Heart left ventricle (tissue), 16 donors: ENCODE results near the gene C17orf78. TPM values are rescaled to one million over a fixed set of nuclear protein-coding genes. Genes with fewer than 3 reads are reported as not detected.

Experiments used
- ATAC-seq, 4 donors: fragments of 200-7000 bp; cut with Tn5 transposase; one replicate each; pipeline ENCODE4 v1.9.1; 2020 to 2022; ENCODE audit warnings: moderate library complexity in 4 of 4, mild to moderate bottlenecking in 3 of 4, moderate number of reproducible peaks in 1 of 4
- DNase-seq, 5 donors: peaks; one replicate each; pipeline ENCODE4 v3.0.0-alpha.2; 2020
- H3K27ac ChIP-seq, 12 donors: fragments of 200-600 bp; sonication (generic) in 4 of 12; one replicate each; pipeline versions ENCODE4 v1.5.0 to v1.8.0; 2016 to 2022; ENCODE audit warnings: mild to moderate bottlenecking in 2 of 12
- H3K27me3 ChIP-seq, 9 donors: fragments of 200-600 bp; sonication (generic) in 2 of 9; one replicate each; pipeline versions ENCODE4 v1.5.1 to v1.8.0; 2016 to 2022; ENCODE audit warnings: mild to moderate bottlenecking in 3 of 9
- H3K36me3 ChIP-seq, 9 donors: fragments of 200-600 bp; sonication (generic) in 2 of 9; one replicate each; pipeline versions ENCODE4 v1.5.0 to v1.8.0; 2018 to 2022; ENCODE audit warnings: mild to moderate bottlenecking in 2 of 9
- H3K4me1 ChIP-seq, 12 donors: fragments of 200-600 bp; sonication (generic) in 4 of 12; one replicate each; pipeline versions ENCODE4 v1.5.0 to v1.8.0; 2016 to 2022; ENCODE audit warnings: mild to moderate bottlenecking in 3 of 12
- H3K4me3 ChIP-seq, 12 donors: fragments of 200-600 bp; sonication (generic) in 4 of 12; one replicate each; pipeline versions ENCODE4 v1.5.0 to v1.8.0; 2017 to 2022; ENCODE audit warnings: mild to moderate bottlenecking in 9 of 12, moderate library complexity in 4 of 12
- H3K9me3 ChIP-seq, 12 donors: fragments of 200-600 bp; sonication (generic) in 4 of 12; one replicate each; pipeline versions ENCODE4 v1.5.0 to v1.8.0; 2016 to 2022; ENCODE audit warnings: mild to moderate bottlenecking in 1 of 12
- CTCF ChIP-seq, 12 donors: fragments of 200-600 bp; sonication (generic) in 4 of 12; IDR thresholded peaks; one replicate each; pipeline versions ENCODE4 v1.5.0 to v1.8.0; 2018 to 2022; ENCODE audit warnings: antibody characterized with exemption in 12 of 12, mild to moderate bottlenecking in 5 of 12
- POLR2A ChIP-seq, 2 donors: fragments of 450-650 bp; IDR thresholded peaks; one replicate each; pipeline ENCODE4 v1.6.1; 2017; ENCODE audit warnings: antibody characterized with exemption in 2 of 2, mild to moderate bottlenecking in 2 of 2, moderate library complexity in 2 of 2
- WGBS, 4 donors: extraction: QIAGEN DNeasy Blood & Tissue Kit in 2 of 4; methylation state at CpG; one replicate each; pipeline versions ENCODE4 v1.1.5 to v1.1.7; 2013 to 2018; 5-methylcytosine and 5-hydroxymethylcytosine counted together
- intact Hi-C, 10 donors: fragments of 100-400 bp; cut with DNase I; formaldehyde crosslinking; loops; one replicate each; pipeline versions ENCODE4 v1.11.1 to v1.14.2; 2022
- long read RNA-seq, 3 donors: library from polyadenylated mRNA; unstranded; transcript quantifications; one replicate each; pipeline ENCODE4 v2.0.0, GENCODE V29; 2020 to 2021
- polyA plus RNA-seq, 2 donors: library from polyadenylated mRNA; stranded (reverse); fragments of 200-250 nt; gene quantifications; one replicate each; pipeline ENCODE4 v1.2.3, GENCODE V29; 2013
- total RNA-seq, 9 donors: library from RNA; depleted of rRNA in 2 of 9; stranded (reverse); fragments of >200 nt in 2 of 9; fragmentation: NEBNext Ultra II Directional in 3 of 9; extraction: Animal tissue kit (Norgen Biotek cat#: 25700) in 3 of 9; gene quantifications; one replicate each; pipeline versions ENCODE4 v1.1.0 to v1.2.4, GENCODE V29; 2016 to 2023
- donor health status: ischemic (EF 13 %, LVEDD 7.1; RV severe dilation, severe dysfunction).
- donor health status: healthy with polysubstance abuse.
- donor health status: DM: no; HTN: yes; CAD: no.
- donor health status: DM: no; HTN: no; CAD: no.
- donor health status: ischemic (EF 25% LVEDD 6.9; RV normal size, moderate dysfunction).
- donor health status: ischemic (EF 25% LVEDD 5.7; RV mildly dilated, moderate dysfunction).
- donor health status: healthy.
- donor health status: DM: yes; HTN: yes; CAD: no.
- donor health status: ischemic (EF 35%, LVEDD 5.7; RV mildly dilated, moderate dysfunction).
- donor health status: nonischemic (EF 11% LVEDD 7.7; RV severe dilation, severe dysfunction).
- donor health status: DM: yes; HTN: yes; CAD: no.
- donor health status: PGD.
- donor health status: ischemic (EF 29% LVEDD 5.4; RV normal size, mild dysfunction).
- donor health status: nonischemic (EF 23%, LVEDD 6.1; RV moderate dilation, normal function).

The C17orf78 gene
- total RNA-seq (not detected), polyA plus RNA-seq (not detected)
- long read RNA-seq, donor 1, result 0 reads
- long read RNA-seq, donor 2, result 0 reads
- long read RNA-seq, donor 3, result 0 reads

DNA sequence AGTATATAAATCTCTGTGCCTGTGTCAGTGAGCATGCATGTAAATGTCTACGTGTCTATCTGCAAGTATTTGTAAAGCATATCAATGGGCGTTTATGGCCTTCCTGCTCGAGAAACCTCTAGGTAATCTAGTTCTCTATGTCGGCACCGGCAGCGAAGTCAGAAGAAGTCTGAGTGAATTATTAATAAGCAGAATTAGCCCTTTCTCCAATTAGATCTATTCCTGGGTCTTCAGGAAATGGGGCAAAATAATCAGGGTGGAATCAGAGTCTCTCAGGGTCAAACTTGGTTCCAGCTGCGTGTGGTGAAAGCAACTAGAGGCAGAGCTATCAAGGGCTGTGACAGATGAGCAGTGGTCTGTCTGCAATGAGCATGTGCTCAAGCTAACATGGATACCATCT lies at the start of gene C17orf78:
Gene C17orf78, plus strand, starts transcription at position 280 of the 400 bp plus-strand sequence. Its CDS starts 108 bp downstream, at position 388.
- Histone ChIP-seq H3K27ac (no peak within 1 kb of the TSS), H3K4me3 (no peak within 1 kb of the TSS), H3K36me3 (no peaks in the 10 kb centered on the region), H3K27me3 (no peaks in the 10 kb centered on the region), H3K9me3 (no peaks in the 10 kb centered on the region), H3K4me1 (peaks cover 0 to 3% (median 0%) of the 10 kb centered on the region in 12 donors)
- WGBS, 4 donors, result 92 to 93% (median 93%) methylated on average over 7 of the region's 7 CpGs
- DNase-seq (no peak), ATAC-seq (no peak)
- TF ChIP-seq POLR2A (IDR thresholded peaks at IDR 0.05) (no peak), CTCF (IDR thresholded peaks at IDR 0.05) (no peak)
- intact Hi-C loops, result loop anchor here in 3 of 10 donors (10.0 kb wide), 1 partner anchor 751 kb away; no protein-coding TSS in a partner anchor

DNA sequence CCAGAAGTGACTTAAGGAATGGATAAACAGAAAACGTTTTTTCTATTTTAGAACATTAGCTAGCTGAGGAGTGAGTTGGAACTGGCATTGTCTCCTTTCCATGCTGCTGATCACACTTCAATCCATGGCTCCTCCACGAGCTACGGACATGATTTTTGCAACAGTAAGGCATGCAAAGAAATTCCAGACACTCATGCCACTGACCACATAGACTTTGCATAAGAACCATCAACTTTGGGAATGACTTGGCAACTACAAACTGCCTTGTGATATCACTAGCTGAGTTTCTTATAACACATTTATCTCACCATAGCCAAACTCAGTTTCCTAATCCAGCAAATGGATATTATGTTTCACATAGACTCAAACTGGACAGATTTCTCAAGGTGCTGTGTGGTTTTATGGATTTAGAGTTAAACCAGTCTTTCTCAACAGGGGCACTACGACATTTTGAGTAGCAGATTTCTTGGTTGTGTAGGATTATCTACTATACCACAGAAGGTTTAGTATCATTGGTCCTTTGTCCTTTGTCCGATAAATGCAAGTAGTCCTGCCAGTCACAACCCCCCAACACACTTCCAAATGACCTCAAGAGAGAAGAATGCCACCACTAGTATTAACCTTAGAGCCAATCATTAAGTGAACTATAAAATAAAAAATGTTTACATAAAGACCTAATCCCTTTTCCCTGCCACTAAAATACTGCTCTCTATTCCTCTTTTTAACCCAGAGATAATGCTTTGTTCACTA lies 48.3 kb upstream of the C17orf78 start:
- TF ChIP-seq CTCF (IDR thresholded peaks at IDR 0.05) (no peak), POLR2A (IDR thresholded peaks at IDR 0.05) (no peak)
- Histone ChIP-seq H3K4me3 (no peak overlapping the region), H3K27ac (no peak overlapping the region), H3K27me3 (no peaks in the 10 kb centered on the region), H3K36me3 (peaks cover 0 to 33% (median 19%) of the 10 kb centered on the region in 9 donors), H3K9me3 (no peaks in the 10 kb centered on the region), H3K4me1 (no peaks in the 10 kb centered on the region)
- DNase-seq (no peak), ATAC-seq (no peak)
- intact Hi-C loops, result no loop called here
- 79 to 84% (median 81%) methylated on average over 5 of the region's 5 CpGs for WGBS, 4 donors

DNA sequence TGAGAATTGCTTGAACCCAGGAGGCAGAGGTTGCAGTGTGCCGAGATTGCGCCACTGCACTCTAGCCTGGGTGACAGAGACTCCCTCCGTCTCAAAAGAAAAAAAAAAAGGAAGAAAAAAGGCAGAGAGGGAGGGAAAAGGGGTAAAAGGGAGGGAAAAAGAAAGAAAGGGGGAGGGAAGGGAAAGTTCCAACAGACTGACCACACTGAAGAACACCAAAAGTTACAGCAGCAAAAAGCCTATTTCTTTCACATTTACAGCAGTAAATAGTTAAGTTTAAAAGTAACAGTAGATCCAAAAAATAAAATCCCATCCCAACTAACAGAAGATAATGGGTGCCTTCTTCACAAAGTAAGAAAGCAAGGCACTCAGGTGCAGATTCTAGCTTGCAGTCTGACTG lies 36.9 kb upstream of the C17orf78 start:
- H3K27me3 ChIP-seq, result no peaks in the 10 kb centered on the region
- H3K4me3 ChIP-seq, result no peak overlapping the region
- DNase-seq, result no peak
- H3K4me1 ChIP-seq, result no peaks in the 10 kb centered on the region
- no peak for ATAC-seq
- H3K9me3 ChIP-seq, result no peaks in the 10 kb centered on the region
- WGBS, 4 donors, result 89 to 96% (median 92%) methylated on average over 3 of the region's 3 CpGs
- no peak overlapping the region for H3K27ac ChIP-seq
- peaks cover 0 to 13% (median 0%) of the 10 kb centered on the region in 9 donors for H3K36me3 ChIP-seq
- TF ChIP-seq CTCF (IDR thresholded peaks at IDR 0.05), result no peak
- TF ChIP-seq POLR2A (IDR thresholded peaks at IDR 0.05), result no peak
- intact Hi-C loops, result no loop called here

GRCh38 chr17:37339321-37339720 lies 36.5 kb upstream of the C17orf78 start:
- DNase-seq (no peak), ATAC-seq (no peak)
- TF ChIP-seq POLR2A (IDR thresholded peaks at IDR 0.05) (no peak), CTCF (IDR thresholded peaks at IDR 0.05) (no peak)
- Histone ChIP-seq H3K4me1 (no peaks in the 10 kb centered on the region), H3K27me3 (no peaks in the 10 kb centered on the region), H3K27ac (no peak overlapping the region), H3K4me3 (no peak overlapping the region), H3K9me3 (no peaks in the 10 kb centered on the region), H3K36me3 (peaks cover 0 to 13% (median 0%) of the 10 kb centered on the region in 9 donors)
- intact Hi-C loops, result no loop called here
- WGBS, 4 donors, result 68 to 79% (median 76%) methylated on average over 3 of the region's 3 CpGs
